HUES64 (cell line): ENCODE measurements around the gene TBC1D1.

Experiments used
- H3K27ac ChIP-seq: 2 replicates; pipeline ENCODE4 v1.7.0; 2013; ENCODE audit warnings: low read depth, low read length, inconsistent platforms
- H3K27me3 ChIP-seq: 2 replicates; pipeline ENCODE4 v1.6.1; 2013; ENCODE audit warnings: mild to moderate bottlenecking, low read length; ENCODE audit not compliant: insufficient read depth
- H3K36me3 ChIP-seq: 2 replicates; pipeline ENCODE4 v1.6.1; 2013; ENCODE audit warnings: mild to moderate bottlenecking, low read length; ENCODE audit not compliant: insufficient read depth
- H3K4me1 ChIP-seq: 2 replicates; pipeline ENCODE4 v1.6.1; 2013; ENCODE audit warnings: mild to moderate bottlenecking, low read length, moderate library complexity; ENCODE audit not compliant: insufficient read depth
- H3K4me3 ChIP-seq: 2 replicates; pipeline ENCODE4 v1.5.1; 2013; ENCODE audit warnings: mild to moderate bottlenecking, low read length, moderate library complexity
- H3K9ac ChIP-seq: 2 replicates; pipeline ENCODE4 v1.6.1; 2013; ENCODE audit warnings: mild to moderate bottlenecking, low read depth, low read length
- H3K9me3 ChIP-seq: 2 replicates; pipeline ENCODE4 v1.6.1; 2013; ENCODE audit warnings: low read depth, low read length; ENCODE audit not compliant: insufficient read depth
- WGBS: fragments of 150-250, 120-280 bp; methylation state at CpG from one replicate; pipeline ENCODE4 v1.1.7; 2013; ENCODE audit warnings: missing lambda C conversion rate; 5-methylcytosine and 5-hydroxymethylcytosine counted together

TBC1D1 gene

DNA sequence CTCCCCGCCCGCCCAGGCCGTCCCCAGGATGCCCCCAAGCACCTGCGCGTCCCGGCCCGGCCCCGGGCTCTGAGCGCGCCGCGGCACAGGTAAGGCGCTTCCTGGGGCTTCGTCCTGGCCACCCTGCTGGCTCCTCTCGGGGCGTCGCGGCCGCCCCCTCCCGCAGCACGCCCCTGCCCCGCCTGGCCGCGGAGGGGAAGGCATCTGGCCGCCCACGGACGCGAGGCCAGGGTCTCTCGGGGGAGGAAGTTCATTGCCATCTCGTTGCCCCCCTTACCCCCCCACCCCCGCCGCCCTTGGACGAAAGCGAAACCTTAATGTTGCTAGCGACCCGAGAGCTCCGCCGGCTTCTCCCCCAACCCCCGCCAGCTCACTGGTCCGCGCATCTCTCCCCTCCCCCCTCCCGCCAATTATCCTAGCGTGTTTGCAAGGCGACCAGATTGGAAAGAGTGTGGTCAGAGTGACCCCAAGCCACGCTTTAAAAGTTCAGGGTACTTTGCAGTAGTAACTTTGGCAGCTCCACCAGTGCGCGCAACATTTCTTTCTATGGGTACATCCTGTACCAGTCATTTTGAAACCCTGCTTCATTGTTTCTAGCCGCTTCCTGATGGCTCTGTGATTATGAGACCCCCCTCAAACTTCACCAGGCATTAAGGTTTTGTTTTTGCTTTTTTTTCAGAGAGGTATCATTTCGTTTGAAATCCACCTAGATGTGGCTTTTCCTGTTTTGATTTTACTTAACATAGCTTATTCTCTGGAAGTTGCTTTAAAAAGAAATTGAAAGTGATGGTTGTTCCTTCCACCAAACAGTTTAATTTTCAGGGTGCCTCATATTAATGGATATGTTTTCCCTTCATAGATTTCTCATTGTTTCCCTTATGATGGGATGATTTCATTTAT, 626 bp downstream of the TBC1D1 start:
- peaks cover 73% of the 10 kb centered on the region for H3K27me3 ChIP-seq
- no peaks in the 10 kb centered on the region for H3K36me3 ChIP-seq
- H3K9ac ChIP-seq, result peak overlapping the region; percentile 21; the same call in 1 of the 2 replicates
- WGBS, result 3% methylated on average over 43 of the region's 49 CpGs
- H3K4me1 ChIP-seq, result peaks cover 5% of the 10 kb centered on the region; the same call in 1 of the 2 replicates
- no peak overlapping the region for H3K27ac ChIP-seq
- H3K4me3 ChIP-seq, result peak overlapping the region; percentile 66
- no peaks in the 10 kb centered on the region for H3K9me3 ChIP-seq

DNA sequence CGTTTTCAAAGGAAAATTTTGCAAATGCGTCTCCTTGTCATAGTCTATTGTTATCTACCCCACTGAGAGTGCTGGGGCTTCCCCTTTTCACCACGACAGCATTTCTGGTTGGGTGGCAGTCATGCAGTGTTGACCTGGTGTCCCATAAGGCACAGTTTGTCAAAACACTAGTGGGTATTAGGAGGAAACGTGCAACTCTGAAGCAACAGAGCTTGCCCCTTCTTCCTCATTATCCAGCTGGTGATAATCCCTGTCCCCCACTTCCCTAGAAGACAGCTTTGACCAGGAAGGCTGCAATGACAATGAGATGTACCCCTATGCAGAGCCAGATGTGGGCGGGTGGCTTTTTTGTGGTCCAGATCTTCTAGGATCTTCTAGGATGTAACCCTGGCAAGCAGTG, 1.8 kb downstream of the TBC1D1 start:
- Histone ChIP-seq H3K27ac (no peak overlapping the region), H3K27me3 (peaks cover 62% of the 10 kb centered on the region), H3K9me3 (no peaks in the 10 kb centered on the region), H3K36me3 (no peaks in the 10 kb centered on the region), H3K9ac (no peak overlapping the region), H3K4me3 (no peak overlapping the region), H3K4me1 (peaks cover 5% of the 10 kb centered on the region; the same call in 1 of the 2 replicates)
- WGBS, result 79% methylated on average over 5 of the region's 5 CpGs

DNA sequence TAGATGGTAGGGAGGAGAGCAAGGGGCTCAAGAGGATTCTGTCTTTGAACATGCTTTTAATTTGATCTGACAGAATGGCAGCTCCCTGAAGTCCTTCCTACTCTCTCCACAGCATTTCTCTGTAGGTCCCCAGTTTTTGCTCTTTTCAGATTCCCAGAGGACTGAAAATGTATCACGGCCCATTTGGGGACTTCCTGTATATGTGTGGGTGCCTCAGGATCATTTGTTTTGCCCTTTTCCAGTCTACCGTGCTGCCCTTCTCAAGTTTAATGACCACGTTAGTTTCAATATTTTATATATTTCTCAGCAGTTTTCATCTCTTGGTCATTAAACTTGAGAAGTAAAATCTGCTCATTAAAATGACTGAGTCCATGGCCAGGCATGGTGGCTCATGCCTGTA, 2.3 kb downstream of the TBC1D1 start:
- Histone ChIP-seq H3K4me1 (peaks cover 5% of the 10 kb centered on the region; the same call in 1 of the 2 replicates), H3K9ac (no peak overlapping the region), H3K4me3 (no peak overlapping the region), H3K36me3 (no peaks in the 10 kb centered on the region), H3K27me3 (peaks cover 57% of the 10 kb centered on the region), H3K27ac (no peak overlapping the region), H3K9me3 (no peaks in the 10 kb centered on the region)
- WGBS, result 98% methylated on average over 3 of the region's 3 CpGs

DNA sequence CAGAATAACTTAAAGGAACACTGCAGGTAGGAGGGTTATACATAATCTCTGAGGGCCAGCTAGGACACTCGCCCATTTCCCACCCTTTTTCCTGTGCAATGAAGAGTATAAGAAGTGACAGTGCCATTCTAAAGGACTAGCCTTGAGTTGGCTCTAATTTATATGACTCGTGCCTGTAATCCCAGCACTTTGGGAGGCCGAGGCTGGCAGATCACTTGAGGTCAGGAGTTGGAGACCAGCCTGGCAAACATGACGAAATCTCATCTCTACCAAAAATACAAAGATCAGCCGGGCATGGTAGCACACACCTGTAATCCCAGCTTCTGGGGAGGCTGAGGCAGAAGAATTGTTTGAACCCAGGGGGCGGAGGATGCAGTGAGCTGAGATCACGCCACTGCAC, 4.4 kb downstream of the TBC1D1 start:
- Histone ChIP-seq H3K4me3 (no peak overlapping the region), H3K9me3 (no peaks in the 10 kb centered on the region), H3K36me3 (no peaks in the 10 kb centered on the region), H3K27ac (no peak overlapping the region), H3K4me1 (peaks cover 5% of the 10 kb centered on the region; the same call in 1 of the 2 replicates), H3K27me3 (peaks cover 36% of the 10 kb centered on the region), H3K9ac (no peak overlapping the region)
- 96% methylated on average over 7 of the region's 7 CpGs for WGBS

DNA sequence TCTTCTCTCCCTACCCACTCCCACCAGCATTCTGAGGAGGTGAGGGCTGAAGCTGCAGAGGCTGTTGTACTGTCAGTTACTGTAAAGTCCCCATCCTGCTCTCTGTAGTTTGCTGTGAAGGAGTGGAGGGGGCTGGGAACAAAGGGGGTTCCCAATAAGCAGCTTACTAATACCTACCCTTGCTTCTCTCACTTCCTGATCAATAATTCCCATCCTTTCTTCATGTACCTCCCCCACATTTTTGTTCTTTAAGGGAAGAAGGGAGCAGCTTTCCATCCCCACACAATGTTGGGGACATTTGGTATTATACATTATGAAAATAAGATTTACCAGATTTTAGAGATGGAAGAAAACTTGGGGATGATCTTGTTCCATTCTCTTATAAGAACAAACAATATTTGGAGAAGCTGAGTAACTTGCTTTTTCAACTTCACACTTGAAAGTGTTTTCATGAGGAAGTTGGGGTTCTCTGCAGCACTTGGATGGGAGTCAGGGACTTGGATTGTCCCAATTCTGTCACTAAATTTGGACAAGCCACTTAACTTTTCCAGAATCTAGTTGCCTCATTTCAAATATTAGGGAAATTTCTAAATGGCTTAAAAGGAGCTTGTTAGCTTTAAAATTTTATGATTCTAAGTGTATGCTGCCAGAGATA, 5.4 kb downstream of the TBC1D1 start:
- Histone ChIP-seq H3K36me3 (no peaks in the 10 kb centered on the region), H3K27me3 (peaks cover 25% of the 10 kb centered on the region), H3K9ac (no peak overlapping the region), H3K4me1 (peaks cover 6% of the 10 kb centered on the region), H3K27ac (no peak overlapping the region), H3K4me3 (no peak overlapping the region), H3K9me3 (no peaks in the 10 kb centered on the region)

DNA sequence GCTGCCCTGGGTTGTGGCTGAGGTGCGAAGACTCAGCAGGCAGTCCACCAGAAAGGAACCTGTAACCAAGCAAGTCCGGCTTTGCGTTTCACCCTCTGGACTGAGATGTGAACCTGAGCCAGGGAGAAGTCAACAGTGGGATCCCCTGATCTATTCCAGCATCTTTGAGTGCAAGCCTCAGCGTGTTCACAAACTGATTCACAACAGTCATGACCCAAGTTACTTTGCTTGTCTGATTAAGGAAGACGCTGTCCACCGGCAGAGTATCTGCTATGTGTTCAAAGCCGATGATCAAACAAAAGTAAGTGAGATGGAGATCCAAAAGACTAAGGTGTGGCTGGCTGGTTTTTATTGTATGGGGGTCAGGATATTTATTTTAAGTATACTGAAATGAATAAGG, 11.3 kb downstream of the TBC1D1 start:
- H3K4me3 ChIP-seq, result no peak overlapping the region
- no peak overlapping the region for H3K27ac ChIP-seq
- WGBS, result 93% methylated on average over 7 of the region's 7 CpGs
- H3K9ac ChIP-seq, result no peak overlapping the region
- H3K36me3 ChIP-seq, result no peaks in the 10 kb centered on the region
- peaks cover 10% of the 10 kb centered on the region; the same call in 1 of the 2 replicates for H3K4me1 ChIP-seq
- H3K27me3 ChIP-seq, result no peaks in the 10 kb centered on the region
- no peaks in the 10 kb centered on the region for H3K9me3 ChIP-seq

DNA sequence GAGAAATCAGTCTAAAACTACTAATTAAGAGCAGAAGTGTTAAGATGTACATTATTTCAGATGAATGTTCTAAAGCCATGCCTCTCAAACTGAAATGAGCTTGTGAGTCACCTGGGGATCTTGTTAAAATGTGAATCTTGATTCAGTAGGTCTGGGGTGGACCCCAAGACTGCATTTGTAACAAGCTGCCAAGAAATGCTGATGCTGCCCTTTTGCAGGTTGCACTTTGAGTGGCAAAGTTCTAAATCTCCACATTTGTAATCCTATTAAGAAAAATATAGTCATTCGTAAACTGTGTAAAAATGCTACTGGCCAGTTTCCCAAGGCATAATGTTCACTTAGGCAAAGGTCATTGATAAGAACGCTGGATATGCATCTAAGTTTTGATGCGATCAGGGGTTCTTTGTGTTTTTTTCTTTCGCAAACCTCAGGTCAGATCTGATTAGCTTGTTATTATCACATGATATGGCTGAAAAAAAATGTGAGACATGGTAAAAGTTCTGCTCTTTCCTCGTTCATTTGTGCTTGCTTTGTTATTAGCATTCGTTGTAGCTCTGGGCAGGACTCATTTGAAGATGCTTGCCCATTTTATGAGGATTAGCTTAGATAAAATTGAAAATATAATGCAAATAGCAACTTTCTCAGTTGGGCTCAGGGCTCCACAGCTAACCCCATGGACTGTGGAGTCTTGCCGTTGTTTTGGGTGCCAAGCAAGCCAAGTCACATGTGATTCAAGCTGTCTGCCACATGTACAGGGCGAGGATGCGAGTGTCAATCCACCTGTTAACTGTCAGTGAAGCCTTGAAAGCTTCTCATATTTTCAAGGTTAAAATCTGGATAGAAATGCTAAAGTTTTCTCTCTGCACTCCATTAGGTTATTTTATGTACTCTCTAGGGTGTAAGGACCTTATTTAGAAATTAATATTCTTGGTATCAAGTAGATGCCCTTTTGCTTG, 12.1 kb downstream of the TBC1D1 start:
- no peaks in the 10 kb centered on the region for H3K27me3 ChIP-seq
- 95% methylated on average over 9 of the region's 9 CpGs for WGBS

DNA sequence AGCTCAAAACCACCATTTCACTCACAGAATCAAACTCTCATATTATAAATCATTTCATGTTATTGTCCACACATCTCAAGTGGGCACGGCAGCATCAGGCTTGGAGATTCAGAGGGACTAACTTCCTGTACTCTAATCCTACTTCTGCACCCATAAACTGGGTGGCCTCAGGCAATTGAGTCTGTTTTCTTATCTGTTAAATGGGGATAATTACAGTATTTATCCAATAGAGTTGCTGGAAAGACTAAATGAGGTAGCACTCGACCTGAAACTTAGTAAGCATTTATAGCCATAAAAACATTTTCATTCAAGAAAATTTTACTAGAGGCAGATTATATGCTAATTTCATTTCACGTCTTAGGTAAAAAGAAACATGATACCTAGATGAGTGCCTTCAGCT, 13.0 kb downstream of the TBC1D1 start:
- Histone ChIP-seq H3K27ac (no peak overlapping the region), H3K4me1 (peaks cover 14% of the 10 kb centered on the region), H3K36me3 (no peaks in the 10 kb centered on the region), H3K27me3 (no peaks in the 10 kb centered on the region), H3K9ac (no peak overlapping the region), H3K9me3 (no peaks in the 10 kb centered on the region), H3K4me3 (no peak overlapping the region)
- 98% methylated on average over 2 of the region's 3 CpGs for WGBS

More for the DNA sequence above, 12.1 kb downstream of the TBC1D1 start:
- Histone ChIP-seq H3K9me3 (no peaks in the 10 kb centered on the region), H3K36me3 (no peaks in the 10 kb centered on the region), H3K9ac (no peak overlapping the region), H3K4me1 (peaks cover 10% of the 10 kb centered on the region; the same call in 1 of the 2 replicates), H3K27ac (no peak overlapping the region), H3K4me3 (no peak overlapping the region)

DNA sequence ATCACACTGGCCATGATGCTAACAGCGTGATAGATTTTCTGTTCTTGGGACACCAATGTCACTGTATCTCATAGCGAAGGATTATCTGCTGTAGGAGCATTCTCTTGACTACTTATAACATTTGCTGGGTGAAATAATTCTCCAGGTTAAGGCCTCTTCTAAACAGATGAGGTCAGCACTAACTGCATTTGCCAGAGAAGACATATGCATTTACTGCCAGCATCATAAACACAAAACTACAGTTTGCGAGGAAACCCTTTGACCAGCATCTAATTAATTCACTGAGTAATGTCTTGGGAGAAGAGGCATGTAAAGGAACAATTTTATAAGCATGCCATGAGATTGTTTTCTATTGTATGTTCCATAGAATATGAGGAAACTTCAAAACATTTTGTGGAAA, 13.9 kb downstream of the TBC1D1 start:
- Histone ChIP-seq H3K27ac (no peak overlapping the region), H3K4me3 (no peak overlapping the region), H3K4me1 (peaks cover 22% of the 10 kb centered on the region), H3K36me3 (no peaks in the 10 kb centered on the region), H3K9ac (no peak overlapping the region), H3K27me3 (no peaks in the 10 kb centered on the region), H3K9me3 (no peaks in the 10 kb centered on the region)
- 91% methylated on average over 3 of the region's 3 CpGs for WGBS

DNA sequence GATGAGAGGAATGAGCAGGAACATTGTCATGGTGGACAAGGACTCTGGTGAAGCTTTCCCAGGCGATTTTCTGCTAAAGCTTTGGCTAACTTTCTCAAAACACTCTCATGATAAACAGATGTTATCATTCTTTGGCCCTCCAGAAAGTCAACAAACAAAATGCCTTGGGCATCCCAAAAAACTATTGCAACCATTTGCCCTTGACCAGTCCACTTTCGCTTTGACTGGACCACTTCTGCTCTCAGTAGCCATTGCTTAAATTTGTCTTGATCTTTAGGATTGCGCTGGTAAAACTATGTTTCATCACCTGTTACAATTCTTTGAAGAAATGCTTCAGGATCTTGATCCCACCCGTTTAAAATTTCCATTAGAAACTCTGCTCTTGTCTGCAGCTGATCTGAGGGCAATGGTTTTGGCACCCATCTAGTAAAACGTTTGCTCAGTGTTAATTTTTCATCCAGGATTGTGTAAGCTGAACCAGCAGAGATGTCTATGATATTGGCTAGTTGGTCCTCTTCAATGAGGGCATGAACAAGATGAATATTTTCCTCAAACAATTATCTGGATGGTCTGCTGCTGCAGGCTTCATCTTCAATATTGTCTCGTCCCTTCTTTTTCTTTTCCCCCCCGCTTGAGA, 14.8 kb downstream of the TBC1D1 start:
- H3K27ac ChIP-seq, result no peak overlapping the region
- 94% methylated on average over 7 of the region's 7 CpGs for WGBS
- H3K4me1 ChIP-seq, result peaks cover 22% of the 10 kb centered on the region

More for the DNA sequence above, 14.8 kb downstream of the TBC1D1 start:
- H3K27me3 ChIP-seq, result no peaks in the 10 kb centered on the region
- H3K36me3 ChIP-seq, result no peaks in the 10 kb centered on the region
- no peak overlapping the region for H3K4me3 ChIP-seq
- no peaks in the 10 kb centered on the region for H3K9me3 ChIP-seq
- no peak overlapping the region for H3K9ac ChIP-seq
